Measurements from ENCODE around the gene ZNF804A. TPM values are rescaled to one million over a fixed set of nuclear protein-coding genes. Genes with fewer than 3 reads are reported as not detected.

Gene ZNF804A
- total and polyA plus RNA-seq, 8 donors = 0.03 to 3.7 (median 0.33) TPM; not detected in 2

DNA sequence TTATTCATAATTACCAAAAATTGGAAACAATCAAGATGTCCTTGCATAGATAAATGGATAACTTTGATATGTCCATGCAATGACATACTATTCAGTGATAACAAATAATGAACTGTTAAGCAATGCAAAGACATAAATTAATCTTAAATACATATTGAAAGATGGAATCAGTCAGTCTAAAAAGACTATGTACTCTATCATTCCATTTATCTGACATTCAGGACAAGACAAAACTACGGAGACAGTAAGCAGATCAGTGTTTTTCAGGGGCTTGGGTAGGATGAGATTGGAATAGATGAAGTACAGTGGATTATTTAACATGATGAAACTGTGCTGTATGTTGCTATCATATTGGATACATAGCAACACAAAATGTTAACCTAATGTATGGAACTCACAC, 21.3 kb upstream of the ZNF804A start:
- TF ChIP-seq POLR2AphosphoS5 (IDR thresholded peaks at IDR 0.05) (no peak), EP300 (IDR thresholded peaks at IDR 0.05) (no peak), POLR2A (IDR thresholded peaks at IDR 0.05) (no peak)
- TF ChIP-seq, protein P1, sequence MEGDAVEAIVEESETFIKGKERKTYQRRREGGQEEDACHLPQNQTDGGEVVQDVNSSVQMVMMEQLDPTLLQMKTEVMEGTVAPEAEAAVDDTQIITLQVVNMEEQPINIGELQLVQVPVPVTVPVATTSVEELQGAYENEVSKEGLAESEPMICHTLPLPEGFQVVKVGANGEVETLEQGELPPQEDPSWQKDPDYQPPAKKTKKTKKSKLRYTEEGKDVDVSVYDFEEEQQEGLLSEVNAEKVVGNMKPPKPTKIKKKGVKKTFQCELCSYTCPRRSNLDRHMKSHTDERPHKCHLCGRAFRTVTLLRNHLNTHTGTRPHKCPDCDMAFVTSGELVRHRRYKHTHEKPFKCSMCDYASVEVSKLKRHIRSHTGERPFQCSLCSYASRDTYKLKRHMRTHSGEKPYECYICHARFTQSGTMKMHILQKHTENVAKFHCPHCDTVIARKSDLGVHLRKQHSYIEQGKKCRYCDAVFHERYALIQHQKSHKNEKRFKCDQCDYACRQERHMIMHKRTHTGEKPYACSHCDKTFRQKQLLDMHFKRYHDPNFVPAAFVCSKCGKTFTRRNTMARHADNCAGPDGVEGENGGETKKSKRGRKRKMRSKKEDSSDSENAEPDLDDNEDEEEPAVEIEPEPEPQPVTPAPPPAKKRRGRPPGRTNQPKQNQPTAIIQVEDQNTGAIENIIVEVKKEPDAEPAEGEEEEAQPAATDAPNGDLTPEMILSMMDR (IDR thresholded peaks at IDR 0.05) = no peak
- WGBS, 5 donors = 82 to 96% (median 84%) methylated on average over 1 of the region's 1 CpG
- Histone ChIP-seq H3K9me3 (no peaks in the 10 kb centered on the region), H3K4me3 (no peak overlapping the region), H3K27ac (no peak overlapping the region), H3K27me3 (no peaks in the 10 kb centered on the region), H3K36me3 (no peaks in the 10 kb centered on the region), H3K4me1 (no peaks in the 10 kb centered on the region)
- DNase-seq = no peak
- intact Hi-C loops (cut with DNase I; ENCODE audit: low total_unique reads) = no loop called here

DNA sequence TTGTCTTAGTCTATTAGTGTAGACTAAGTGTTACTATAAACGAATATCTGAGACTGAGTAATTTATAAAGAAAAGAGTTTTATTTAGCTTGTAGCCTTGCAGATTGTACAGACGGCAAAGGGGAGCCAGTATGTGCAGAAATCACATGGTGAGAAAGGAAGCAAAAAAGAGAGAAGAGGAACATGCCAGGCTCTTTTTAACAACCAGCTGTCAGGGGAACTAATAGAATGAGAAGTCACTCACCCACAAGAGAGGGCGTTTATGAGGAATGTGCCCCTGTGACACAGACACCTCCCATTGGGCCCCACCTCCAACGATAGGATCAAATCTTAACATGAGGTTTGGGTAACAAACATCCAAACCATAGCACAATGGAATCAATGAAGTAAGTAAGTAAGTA, 20.6 kb upstream of the ZNF804A start:
- 41 to 57% (median 53%) methylated on average over 4 of the region's 4 CpGs for WGBS, 5 donors
- Histone ChIP-seq H3K4me3 (no peak overlapping the region), H3K27ac (no peak overlapping the region), H3K9me3 (no peaks in the 10 kb centered on the region), H3K36me3 (no peaks in the 10 kb centered on the region), H3K27me3 (no peaks in the 10 kb centered on the region), H3K4me1 (no peaks in the 10 kb centered on the region)
- intact Hi-C loops (cut with DNase I; ENCODE audit: low total_unique reads) = no loop called here
- DNase-seq = no peak
- no peak for TF ChIP-seq EP300 (IDR thresholded peaks at IDR 0.05)
- TF ChIP-seq, protein P1 (IDR thresholded peaks at IDR 0.05) = no peak

GRCh38 chr2:184579226-184579625, 19.1 kb upstream of the ZNF804A start:
- no peak for DNase-seq
- WGBS, 5 donors = 79 to 89% (median 86%) methylated on average over 4 of the region's 4 CpGs
- Histone ChIP-seq H3K27ac (no peak overlapping the region), H3K4me3 (no peak overlapping the region), H3K9me3 (no peaks in the 10 kb centered on the region), H3K36me3 (no peaks in the 10 kb centered on the region), H3K4me1 (no peaks in the 10 kb centered on the region), H3K27me3 (no peaks in the 10 kb centered on the region)
- TF ChIP-seq POLR2AphosphoS5 (IDR thresholded peaks at IDR 0.05) (no peak), EP300 (IDR thresholded peaks at IDR 0.05) (no peak), POLR2A (IDR thresholded peaks at IDR 0.05) (no peak)
- TF ChIP-seq, protein P1 (IDR thresholded peaks at IDR 0.05) = no peak
- intact Hi-C loops (cut with DNase I; ENCODE audit: low total_unique reads) = no loop called here

- DNase-seq = no peak
- H3K4me1 ChIP-seq = no peaks in the 10 kb centered on the region
- 79 to 96% (median 86%) methylated on average over 1 of the region's 1 CpG for WGBS, 5 donors
- H3K27ac ChIP-seq = no peak overlapping the region
- no peaks in the 10 kb centered on the region for H3K27me3 ChIP-seq
- no peak overlapping the region for H3K4me3 ChIP-seq
- no peaks in the 10 kb centered on the region for H3K36me3 ChIP-seq
- no peaks in the 10 kb centered on the region for H3K9me3 ChIP-seq
- TF ChIP-seq, protein P1 (IDR thresholded peaks at IDR 0.05) = no peak
- TF ChIP-seq POLR2A (IDR thresholded peaks at IDR 0.05) (no peak), EP300 (IDR thresholded peaks at IDR 0.05) (no peak), POLR2AphosphoS5 (IDR thresholded peaks at IDR 0.05) (no peak)
- intact Hi-C loops (cut with DNase I; ENCODE audit: low total_unique reads) = no loop called here
These were observed 16.9 kb upstream of the ZNF804A start for GRCh38 chr2:184581391-184581790.
